HCT116 (cell line): Measurements from ENCODE around the gene MFSD6L. TPM values are rescaled to one million over a fixed set of nuclear protein-coding genes. Genes with fewer than 3 reads are reported as not detected.

Experiments
- ATAC-seq: fragments of 200-7000 bp; cut with Tn5 transposase; 2 replicates; pipeline ENCODE4 v1.9.1; 2020; ENCODE audit warnings: mild to moderate bottlenecking, moderate library complexity
- BruUV-seq: library from RNA; stranded (reverse); fragments of 400-500 nt; replicated peaks from 2 replicates; lab custom pipeline; 2021; lab: Mats Ljungman, UMichigan
- CTCF ChIA-PET: fragments of 300-600 bp; sonication (Branson Sonifier 250); formaldehyde crosslinking; loops from one replicate; lab custom pipeline; 2021; ENCODE audit warnings: antibody characterized with exemption; lab: Charles Lee
- POLR2A ChIA-PET: fragments of 300-600, 350-600 bp; sonication (Branson Sonifier 250); formaldehyde crosslinking; loops from one replicate; lab custom pipeline; 2021; ENCODE audit warnings: antibody characterized with exemption; lab: Charles Lee
- RAD21 ChIA-PET, 2 experiments: fragments of 300-600 bp; sonication (Branson Sonifier 250); formaldehyde crosslinking; loops; one replicate each; lab custom pipeline; 2023; ENCODE audit warnings: low total read pairs in 2 of 2; ENCODE audit not compliant: uncharacterized antibody in 2 of 2, unreplicated experiment in 2 of 2, low non-redundant PET in 1 of 2; lab: Charles Lee
- DNase-seq: peaks from one replicate; pipeline ENCODE4 v3.0.0-alpha.2; 2010; ENCODE audit warnings: low read depth, low spot score
- H2AFZ ChIP-seq: fragments of 200-600 bp; shearing (Covaris generic), sonication (generic); 2 replicates; pipeline ENCODE4 v1.6.1; 2017; ENCODE audit warnings: low read depth, mixed run types, mixed read lengths, antibody characterized with exemption, low read length; ENCODE audit not compliant: poor library complexity, severe bottlenecking
- H3K27ac ChIP-seq: 2 replicates; pipeline ENCODE4 v1.5.1; 2012; ENCODE audit warnings: low read depth, low read length
- H3K27me3 ChIP-seq: fragments of 200-600 bp; sonication (generic); 2 replicates; pipeline ENCODE4 v1.6.1; 2016; ENCODE audit warnings: mixed run types, low read length, mixed read lengths; ENCODE audit not compliant: insufficient read depth
- H3K36me3 ChIP-seq, 2 experiments: fragments of 200-500 bp in 1 of 2; fragments of 200-600 bp in 1 of 2; sonication (Bioruptor generic) in 1 of 2; sonication (generic) in 1 of 2; 2 replicates each; pipeline versions ENCODE4 v1.5.1 to v1.6.1; 2014 to 2016; ENCODE audit warnings: low read length in 2 of 2, inconsistent platforms in 1 of 2, mixed read lengths in 1 of 2, mixed run types in 1 of 2; ENCODE audit not compliant: insufficient read depth in 2 of 2, control insufficient read depth in 1 of 2
- H3K4me1 ChIP-seq, 2 experiments: fragments of 200-600 bp in 1 of 2; sonication (generic) in 1 of 2; 2 replicates each; pipeline versions ENCODE4 v1.5.1 to v1.6.1; 2012 to 2017; ENCODE audit warnings: low read length in 2 of 2, inconsistent platforms in 1 of 2, mild to moderate bottlenecking in 1 of 2, mixed read lengths in 1 of 2, mixed run types in 1 of 2, moderate library complexity in 1 of 2; ENCODE audit not compliant: insufficient read depth in 2 of 2, control insufficient read depth in 1 of 2
- H3K4me2 ChIP-seq: fragments of 200-600 bp; sonication (generic); 2 replicates; pipeline ENCODE4 v1.6.1; 2017; ENCODE audit warnings: mixed run types, low read length, mixed read lengths
- H3K4me3 ChIP-seq, 2 experiments: fragments of 200-600 bp in 1 of 2; sonication (generic) in 1 of 2; replicated peaks in 1 of 2; 2 replicates each; pipeline ENCODE4 v1.5.1; 2011 to 2016; ENCODE audit warnings: low read length in 2 of 2, control low read depth in 1 of 2, low read depth in 1 of 2, mild to moderate bottlenecking in 1 of 2, mixed read lengths in 1 of 2, mixed run types in 1 of 2
- H3K79me2 ChIP-seq: fragments of 200-600 bp; sonication (generic); 2 replicates; pipeline ENCODE4 v1.6.1; 2017; ENCODE audit warnings: mild to moderate bottlenecking, mixed run types, low read length, moderate library complexity, mixed read lengths; ENCODE audit not compliant: insufficient read depth
- H3K9ac ChIP-seq: fragments of 200-600 bp; sonication (generic); 2 replicates; pipeline ENCODE4 v1.6.1; 2016; ENCODE audit warnings: low read length, mixed read lengths
- H3K9me2 ChIP-seq: fragments of 200-600 bp; sonication (generic), shearing (Covaris generic); 2 replicates; pipeline ENCODE4 v1.6.1; 2017; ENCODE audit warnings: mixed run types, mild to moderate bottlenecking, moderate library complexity; ENCODE audit not compliant: insufficient read depth
- H3K9me3 ChIP-seq, 2 experiments: fragments of 200-500 bp in 1 of 2; fragments of 200-600 bp in 1 of 2; sonication (Bioruptor generic) in 1 of 2; sonication (generic) in 1 of 2; 2 replicates each; pipeline ENCODE4 v1.6.1; 2014 to 2017; ENCODE audit warnings: low read length in 2 of 2, mixed read lengths in 2 of 2, inconsistent platforms in 1 of 2, low read depth in 1 of 2, mild to moderate bottlenecking in 1 of 2, mixed run types in 1 of 2, moderate library complexity in 1 of 2; ENCODE audit not compliant: control insufficient read depth in 1 of 2, insufficient read depth in 1 of 2
- H4K20me1 ChIP-seq: fragments of 200-600 bp; sonication (generic), shearing (Covaris generic); 2 replicates; pipeline ENCODE4 v1.6.1; 2017; ENCODE audit warnings: mixed run types, mild to moderate bottlenecking, moderate library complexity; ENCODE audit not compliant: insufficient read depth
- CBX3 ChIP-seq: IDR thresholded peaks from 2 replicates; pipeline ENCODE4 v1.6.1; 2012; ENCODE audit warnings: low read depth
- EGR1 ChIP-seq: IDR thresholded peaks from 2 replicates; pipeline ENCODE4 v1.6.1; 2012; ENCODE audit warnings: low read depth
- FOSL1 ChIP-seq: IDR thresholded peaks from 2 replicates; pipeline ENCODE4 v1.6.1; 2012; ENCODE audit warnings: low read depth
- JUND ChIP-seq: IDR thresholded peaks from 2 replicates; pipeline ENCODE4 v1.6.1; 2012
- POLR2A ChIP-seq: IDR thresholded peaks from 2 replicates; pipeline ENCODE4 v1.7.0; 2011; ENCODE audit warnings: borderline replicate concordance; ENCODE audit not compliant: insufficient read depth, insufficient read length; ENCODE audit errors: extremely low read depth
- RAD21 ChIP-seq: IDR thresholded peaks from 2 replicates; pipeline ENCODE4 v1.6.1; 2012; ENCODE audit warnings: low read depth, mild to moderate bottlenecking
- SRF ChIP-seq: IDR thresholded peaks from 2 replicates; pipeline ENCODE4 v1.6.1; 2012; ENCODE audit warnings: low read depth
- ZFX ChIP-seq: fragments of 450-650 bp; IDR thresholded peaks from 2 replicates; pipeline ENCODE4 v1.6.1; 2017
- ZNF274 ChIP-seq: fragments of 200-500 bp; sonication (Bioruptor generic); IDR thresholded peaks from 2 replicates; pipeline ENCODE4 v1.6.1; 2014; ENCODE audit warnings: mild to moderate bottlenecking, low read depth, low read length, inconsistent platforms
- intact Hi-C: fragments of 100-400 bp; cut with micrococcal nuclease; formaldehyde crosslinking; loops from 2 replicates; pipeline ENCODE4 v1.10.0; 2022
- total RNA-seq: library from RNA; stranded (reverse); gene quantifications from one replicate; pipeline ENCODE4 v1.2.1, GENCODE V29; 2021; ENCODE audit not compliant: unreplicated experiment
- TF ChIP-seq, protein P1 (sequence below), 3 experiments: fragments of 200-600 bp in 1 of 3; sonication (generic) in 1 of 3; IDR thresholded peaks in 2 of 3; conservative IDR thresholded peaks in 1 of 3; 2 replicates each; pipeline ENCODE4 v1.5.1; 2012 to 2017; ENCODE audit warnings: low read depth in 2 of 3, low read length in 2 of 3, antibody characterized with exemption in 1 of 3, borderline replicate concordance in 1 of 3, control low read depth in 1 of 3, mild to moderate bottlenecking in 1 of 3, mixed read lengths in 1 of 3, mixed run types in 1 of 3, moderate library complexity in 1 of 3; ENCODE audit not compliant: insufficient read depth in 1 of 3
- TF ChIP-seq, protein P2 (sequence below): IDR thresholded peaks from 2 replicates; pipeline ENCODE4 v1.6.1; 2012; ENCODE audit warnings: low read depth

MFSD6L gene
- total RNA-seq, 1 experiment from 2014 or later, result not detected

DNA sequence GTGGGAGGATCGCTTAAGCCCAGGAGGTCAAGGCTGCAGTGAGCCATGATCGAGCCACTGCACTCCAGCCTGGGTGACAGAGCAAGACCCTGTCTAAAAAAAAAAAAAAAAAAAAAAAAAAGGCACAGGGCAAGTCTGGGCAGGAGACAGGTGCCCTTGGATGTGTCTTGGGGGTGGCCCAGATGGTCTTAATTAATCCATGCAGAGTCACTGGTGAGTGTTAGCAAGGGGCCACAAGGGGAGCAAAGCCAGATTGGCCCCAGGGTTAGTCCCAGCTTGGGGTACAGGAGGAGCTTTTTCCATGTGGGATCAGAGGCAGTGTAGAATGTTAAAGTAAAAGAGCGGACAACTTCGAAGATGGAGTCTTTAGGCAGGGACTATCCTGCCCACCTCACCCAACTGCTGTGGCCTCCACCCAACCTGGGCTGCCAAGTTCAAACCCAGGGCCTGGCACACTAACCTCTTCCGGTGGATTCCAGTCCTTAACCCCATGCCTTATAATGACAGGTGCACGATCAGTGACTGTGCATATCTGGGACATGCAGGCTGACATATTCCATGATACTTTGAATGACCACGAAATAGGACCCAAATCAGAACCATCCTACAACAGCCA, 32.2 kb upstream of the MFSD6L start:
- TF ChIP-seq ZFX, result no peak
- no peak for TF ChIP-seq ZNF274
- TF ChIP-seq SRF, result no peak
- no peak for TF ChIP-seq RAD21
- no peak for TF ChIP-seq EGR1
- no peak for TF ChIP-seq JUND
- no peak for TF ChIP-seq FOSL1
- TF ChIP-seq CBX3, result no peak
- TF ChIP-seq POLR2A, result no peak
- no peaks in the 10 kb centered on the region for H3K79me2 ChIP-seq

DNA sequence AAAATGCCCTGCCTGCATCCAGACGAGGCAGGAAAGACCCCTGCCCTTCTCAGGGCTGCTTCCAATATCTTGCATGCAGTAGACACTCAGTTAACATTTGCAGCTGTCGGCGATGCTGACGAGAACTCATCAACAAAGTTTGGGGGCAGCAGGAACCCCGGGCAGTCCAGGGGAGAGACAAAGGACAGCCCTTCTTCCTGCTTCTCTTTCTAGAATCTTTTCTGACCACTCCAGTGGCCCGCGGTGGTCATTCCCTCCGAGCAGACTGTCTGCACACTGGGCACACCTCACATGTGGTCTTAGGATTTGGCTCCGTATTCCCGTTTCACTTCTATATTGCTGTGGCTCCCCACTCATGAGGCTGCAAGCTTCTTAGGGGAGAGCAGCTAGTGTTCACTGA, 31.0 kb upstream of the MFSD6L start:
- Histone ChIP-seq H3K27me3 (no peaks in the 10 kb centered on the region), H3K4me2 (no peak overlapping the region), H3K9ac (no peak overlapping the region), H3K9me2 (no peaks in the 10 kb centered on the region), H3K4me3 (no peak overlapping the region), H3K36me3 (no peaks in the 10 kb centered on the region), H2AFZ (no peak overlapping the region), H3K27ac (no peak overlapping the region), H4K20me1 (no peaks in the 10 kb centered on the region), H3K4me1 (no peaks in the 10 kb centered on the region), H3K9me3 (no peaks in the 10 kb centered on the region), H3K79me2 (no peaks in the 10 kb centered on the region)
- CTCF ChIA-PET, result interaction anchor here (1.0 to 1.3 kb wide), 2 partner anchors 23 to 692 kb away, joined by 3 read pairs; no protein-coding TSS in a partner anchor
- DNase-seq (no peak), ATAC-seq (no peak)
- BruUV-seq, result no TSS peak
- POLR2A ChIA-PET, result no interaction called here
- TF ChIP-seq FOSL1 (no peak), ZFX (no peak), SRF (no peak), JUND (no peak), EGR1 (no peak)
- TF ChIP-seq, protein P1, sequence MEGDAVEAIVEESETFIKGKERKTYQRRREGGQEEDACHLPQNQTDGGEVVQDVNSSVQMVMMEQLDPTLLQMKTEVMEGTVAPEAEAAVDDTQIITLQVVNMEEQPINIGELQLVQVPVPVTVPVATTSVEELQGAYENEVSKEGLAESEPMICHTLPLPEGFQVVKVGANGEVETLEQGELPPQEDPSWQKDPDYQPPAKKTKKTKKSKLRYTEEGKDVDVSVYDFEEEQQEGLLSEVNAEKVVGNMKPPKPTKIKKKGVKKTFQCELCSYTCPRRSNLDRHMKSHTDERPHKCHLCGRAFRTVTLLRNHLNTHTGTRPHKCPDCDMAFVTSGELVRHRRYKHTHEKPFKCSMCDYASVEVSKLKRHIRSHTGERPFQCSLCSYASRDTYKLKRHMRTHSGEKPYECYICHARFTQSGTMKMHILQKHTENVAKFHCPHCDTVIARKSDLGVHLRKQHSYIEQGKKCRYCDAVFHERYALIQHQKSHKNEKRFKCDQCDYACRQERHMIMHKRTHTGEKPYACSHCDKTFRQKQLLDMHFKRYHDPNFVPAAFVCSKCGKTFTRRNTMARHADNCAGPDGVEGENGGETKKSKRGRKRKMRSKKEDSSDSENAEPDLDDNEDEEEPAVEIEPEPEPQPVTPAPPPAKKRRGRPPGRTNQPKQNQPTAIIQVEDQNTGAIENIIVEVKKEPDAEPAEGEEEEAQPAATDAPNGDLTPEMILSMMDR (IDR thresholded peaks at IDR 0.05 in 2 of 3, conservative IDR thresholded peaks at IDR 0.05 in 1 of 3; ENCODE audit: borderline replicate concordance in 1 of 3, insufficient read depth in 1 of 3, low read depth in 2 of 3, low read length in 2 of 3), result no peak
- TF ChIP-seq, protein P2, sequence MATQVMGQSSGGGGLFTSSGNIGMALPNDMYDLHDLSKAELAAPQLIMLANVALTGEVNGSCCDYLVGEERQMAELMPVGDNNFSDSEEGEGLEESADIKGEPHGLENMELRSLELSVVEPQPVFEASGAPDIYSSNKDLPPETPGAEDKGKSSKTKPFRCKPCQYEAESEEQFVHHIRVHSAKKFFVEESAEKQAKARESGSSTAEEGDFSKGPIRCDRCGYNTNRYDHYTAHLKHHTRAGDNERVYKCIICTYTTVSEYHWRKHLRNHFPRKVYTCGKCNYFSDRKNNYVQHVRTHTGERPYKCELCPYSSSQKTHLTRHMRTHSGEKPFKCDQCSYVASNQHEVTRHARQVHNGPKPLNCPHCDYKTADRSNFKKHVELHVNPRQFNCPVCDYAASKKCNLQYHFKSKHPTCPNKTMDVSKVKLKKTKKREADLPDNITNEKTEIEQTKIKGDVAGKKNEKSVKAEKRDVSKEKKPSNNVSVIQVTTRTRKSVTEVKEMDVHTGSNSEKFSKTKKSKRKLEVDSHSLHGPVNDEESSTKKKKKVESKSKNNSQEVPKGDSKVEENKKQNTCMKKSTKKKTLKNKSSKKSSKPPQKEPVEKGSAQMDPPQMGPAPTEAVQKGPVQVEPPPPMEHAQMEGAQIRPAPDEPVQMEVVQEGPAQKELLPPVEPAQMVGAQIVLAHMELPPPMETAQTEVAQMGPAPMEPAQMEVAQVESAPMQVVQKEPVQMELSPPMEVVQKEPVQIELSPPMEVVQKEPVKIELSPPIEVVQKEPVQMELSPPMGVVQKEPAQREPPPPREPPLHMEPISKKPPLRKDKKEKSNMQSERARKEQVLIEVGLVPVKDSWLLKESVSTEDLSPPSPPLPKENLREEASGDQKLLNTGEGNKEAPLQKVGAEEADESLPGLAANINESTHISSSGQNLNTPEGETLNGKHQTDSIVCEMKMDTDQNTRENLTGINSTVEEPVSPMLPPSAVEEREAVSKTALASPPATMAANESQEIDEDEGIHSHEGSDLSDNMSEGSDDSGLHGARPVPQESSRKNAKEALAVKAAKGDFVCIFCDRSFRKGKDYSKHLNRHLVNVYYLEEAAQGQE, result no peak
- RAD21 ChIA-PET, result no interaction called here
- intact Hi-C loops, result no loop called here

More for the DNA sequence above, 32.2 kb upstream of the MFSD6L start:
- POLR2A ChIA-PET, result no interaction called here
- ATAC-seq, result no peak
- no peaks in the 10 kb centered on the region for H3K36me3 ChIP-seq
- CTCF ChIA-PET, result no interaction called here
- no TSS peak for BruUV-seq
- no peak for DNase-seq
- H3K4me3 ChIP-seq, result no peak overlapping the region
- no peaks in the 10 kb centered on the region for H3K27me3 ChIP-seq
- intact Hi-C loops, result no loop called here
- no peak overlapping the region for H3K4me2 ChIP-seq
- RAD21 ChIA-PET, result no interaction called here
- H2AFZ ChIP-seq, result no peak overlapping the region
- no peak overlapping the region for H3K9ac ChIP-seq
- no peaks in the 10 kb centered on the region for H3K9me2 ChIP-seq
- H3K9me3 ChIP-seq, result no peaks in the 10 kb centered on the region
- H4K20me1 ChIP-seq, result no peaks in the 10 kb centered on the region
- H3K27ac ChIP-seq, result no peak overlapping the region
- no peaks in the 10 kb centered on the region for H3K4me1 ChIP-seq
